Dermis microvascular lymphatic vessel endothelial cell (primary cell): Measurements from ENCODE around the gene CFHR4. TPM values are rescaled to one million over a fixed set of nuclear protein-coding genes. Genes with fewer than 3 reads are reported as not detected.
"Not testable (repeated sequence)": the region's sequence is repeated elsewhere in the genome, so short reads cannot be mapped to it uniquely, and the experiment has no call there.

Source experiments
- DNase-seq, 2 donors: peaks; one replicate each; pipeline versions ENCODE4 v3.0.0 to v3.0.0-alpha.2; 2010; ENCODE audit warnings: low read depth in 2 of 2
- total RNA-seq: library from RNA; depleted of rRNA; stranded (reverse); fragments of >200 nt; gene quantifications from 2 replicates; pipeline ENCODE4 v1.2.1, GENCODE V29; 2014

Gene CFHR4
- total RNA-seq, 1 donor from 2014 or later: not detected

GRCh38 chr1:196933531-196934189 lies 45.8 kb downstream of the CFHR4 start:
- DNase-seq: no peak

GRCh38 chr1:196941474-196941873 lies 53.6 kb downstream of the CFHR4 start:
- DNase-seq: not testable (repeated sequence)

- not testable (repeated sequence) for DNase-seq
Measured at GRCh38 chr1:196943568-196943967, 55.7 kb downstream of the CFHR4 start, which contains the start of gene CFHR2. TSS of gene CFHR2 (plus strand) at chr1:196943738. CDS start at chr1:196943881, 143 bp downstream.

- DNase-seq: no peak
Measured at GRCh38 chr1:196951711-196952394, 64.0 kb downstream of the CFHR4 start.

GRCh38 chr1:196954778-196955177 lies 66.9 kb downstream of the CFHR4 start:
- DNase-seq: no peak

- DNase-seq: no peak
Measured at GRCh38 chr1:196955926-196956325, 68.1 kb downstream of the CFHR4 start.

GRCh38 chr1:196960854-196961253 lies 73.0 kb downstream of the CFHR4 start:
- DNase-seq: no peak

Other genes starting within 250 kb of the CFHR4 start
- gene CFH, start 236.0 kb upstream of the CFHR4 start, total RNA-seq: 6.5 and 92.4 TPM in 2 replicates
- under 0.01 TPM in 1 of 2 replicates, not detected in the other for gene CFHR3, start 113.2 kb upstream of the CFHR4 start, total RNA-seq
- not detected in 2 replicates for gene CFHR1, start 68.3 kb upstream of the CFHR4 start, total RNA-seq
- gene CFHR2, start 55.7 kb downstream of the CFHR4 start, total RNA-seq: not detected in 2 replicates
- gene CFHR5, start 89.5 kb downstream of the CFHR4 start, total RNA-seq: not detected in 2 replicates
- gene F13B, start 179.2 kb downstream of the CFHR4 start, total RNA-seq: not detected in 2 replicates